HEK293 (cell line): ENCODE results near the gene USP31.

Source experiments
- KLF10 ChIP-seq: fragments of 450-650 bp; IDR thresholded peaks from 2 replicates; pipeline ENCODE4 v1.5.1; 2018; ENCODE audit warnings: missing biosample characterization, mild to moderate bottlenecking, missing genetic modification characterization
- KLF7 ChIP-seq: fragments of 450-650 bp; formaldehyde crosslinking; IDR thresholded peaks from 2 replicates; pipeline ENCODE4 v1.5.1; 2016; ENCODE audit warnings: missing biosample characterization, missing genetic modification characterization, borderline replicate concordance
- MYNN ChIP-seq: fragments of 450-650 bp; formaldehyde crosslinking; IDR thresholded peaks from 2 replicates; pipeline ENCODE4 v1.5.1; 2016; ENCODE audit warnings: missing biosample characterization, missing genetic modification characterization, borderline replicate concordance
- TRIM28 ChIP-seq: IDR thresholded peaks from 2 replicates; pipeline ENCODE4 v1.6.1; 2011; ENCODE audit warnings: low read length, control low read depth, borderline replicate concordance
- YY2 ChIP-seq: fragments of 450-650 bp; formaldehyde crosslinking; IDR thresholded peaks from 2 replicates; pipeline ENCODE4 v1.5.1; 2016; ENCODE audit warnings: missing biosample characterization, missing genetic modification characterization
- ZBTB20 ChIP-seq: fragments of 450-650 bp; formaldehyde crosslinking; IDR thresholded peaks from 2 replicates; pipeline ENCODE4 v1.5.1; 2016; ENCODE audit warnings: missing biosample characterization, missing genetic modification characterization
- ZNF335 ChIP-seq: fragments of 450-650 bp; formaldehyde crosslinking; conservative IDR thresholded peaks from 2 replicates; pipeline ENCODE4 v1.5.1; 2016; ENCODE audit warnings: missing biosample characterization, missing genetic modification characterization
- ZNF391 ChIP-seq: fragments of 450-650 bp; formaldehyde crosslinking; IDR thresholded peaks from 2 replicates; pipeline ENCODE4 v1.5.1; 2016; ENCODE audit warnings: low read depth, missing biosample characterization, missing genetic modification characterization, borderline replicate concordance
- ZNF394 ChIP-seq: fragments of 450-650 bp; formaldehyde crosslinking; IDR thresholded peaks from 2 replicates; pipeline ENCODE4 v1.5.1; 2016; ENCODE audit warnings: missing biosample characterization, missing genetic modification characterization, mild to moderate bottlenecking, moderate library complexity, borderline replicate concordance
- ZNF404 ChIP-seq: fragments of 450-650 bp; formaldehyde crosslinking; IDR thresholded peaks from 2 replicates; pipeline ENCODE4 v1.5.1; 2017; ENCODE audit warnings: missing biosample characterization, missing genetic modification characterization
- ZNF600 ChIP-seq: fragments of 450-650 bp; formaldehyde crosslinking; IDR thresholded peaks from 2 replicates; pipeline ENCODE4 v1.5.1; 2016; ENCODE audit warnings: missing biosample characterization, missing genetic modification characterization
- ZNF768 ChIP-seq: fragments of 450-650 bp; formaldehyde crosslinking; IDR thresholded peaks from 2 replicates; pipeline ENCODE4 v1.5.1; 2018; ENCODE audit warnings: missing biosample characterization, mild to moderate bottlenecking, missing genetic modification characterization
- ZSCAN30 ChIP-seq: fragments of 450-650 bp; IDR thresholded peaks from 2 replicates; pipeline ENCODE4 v1.5.1; 2018; ENCODE audit warnings: missing biosample characterization, mild to moderate bottlenecking, missing genetic modification characterization, moderate library complexity
- TF ChIP-seq, protein P1 (sequence below): fragments of 450-650 bp; formaldehyde crosslinking; IDR thresholded peaks from 2 replicates; pipeline ENCODE4 v1.5.0; 2017; ENCODE audit warnings: missing biosample characterization, missing genetic modification characterization, borderline replicate concordance
- TF ChIP-seq, protein P2 (sequence below): fragments of 450-650 bp; formaldehyde crosslinking; conservative IDR thresholded peaks from 2 replicates; pipeline ENCODE4 v1.5.1; 2016; ENCODE audit warnings: low read depth, missing biosample characterization, missing genetic modification characterization
- TF ChIP-seq, protein P3 (sequence below): fragments of 450-650 bp; formaldehyde crosslinking; IDR thresholded peaks from 2 replicates; pipeline ENCODE4 v1.5.1; 2017; ENCODE audit warnings: missing biosample characterization, missing genetic modification characterization
- TF ChIP-seq, protein P4 (sequence below): fragments of 450-650 bp; formaldehyde crosslinking; IDR thresholded peaks from 2 replicates; pipeline ENCODE4 v1.5.1; 2016; ENCODE audit warnings: missing biosample characterization, missing genetic modification characterization
- TF ChIP-seq, protein P5 (sequence below): fragments of 450-650 bp; formaldehyde crosslinking; IDR thresholded peaks from 2 replicates; pipeline ENCODE4 v1.5.1; 2017; ENCODE audit warnings: missing biosample characterization, mild to moderate bottlenecking, missing genetic modification characterization, moderate library complexity
- TF ChIP-seq, protein P6 (sequence below): fragments of 450-650 bp; IDR thresholded peaks from 2 replicates; pipeline ENCODE4 v1.5.1; 2018; ENCODE audit warnings: missing biosample characterization, mild to moderate bottlenecking, missing genetic modification characterization
- TF ChIP-seq, protein P7 (sequence below): fragments of 450-650 bp; formaldehyde crosslinking; IDR thresholded peaks from 2 replicates; pipeline ENCODE4 v1.5.1; 2016; ENCODE audit warnings: missing biosample characterization, missing genetic modification characterization
- TF ChIP-seq, protein P8 (sequence below): fragments of 450-650 bp; formaldehyde crosslinking; IDR thresholded peaks from 2 replicates; pipeline ENCODE4 v1.5.1; 2016; ENCODE audit warnings: missing biosample characterization, missing genetic modification characterization

The USP31 gene

DNA sequence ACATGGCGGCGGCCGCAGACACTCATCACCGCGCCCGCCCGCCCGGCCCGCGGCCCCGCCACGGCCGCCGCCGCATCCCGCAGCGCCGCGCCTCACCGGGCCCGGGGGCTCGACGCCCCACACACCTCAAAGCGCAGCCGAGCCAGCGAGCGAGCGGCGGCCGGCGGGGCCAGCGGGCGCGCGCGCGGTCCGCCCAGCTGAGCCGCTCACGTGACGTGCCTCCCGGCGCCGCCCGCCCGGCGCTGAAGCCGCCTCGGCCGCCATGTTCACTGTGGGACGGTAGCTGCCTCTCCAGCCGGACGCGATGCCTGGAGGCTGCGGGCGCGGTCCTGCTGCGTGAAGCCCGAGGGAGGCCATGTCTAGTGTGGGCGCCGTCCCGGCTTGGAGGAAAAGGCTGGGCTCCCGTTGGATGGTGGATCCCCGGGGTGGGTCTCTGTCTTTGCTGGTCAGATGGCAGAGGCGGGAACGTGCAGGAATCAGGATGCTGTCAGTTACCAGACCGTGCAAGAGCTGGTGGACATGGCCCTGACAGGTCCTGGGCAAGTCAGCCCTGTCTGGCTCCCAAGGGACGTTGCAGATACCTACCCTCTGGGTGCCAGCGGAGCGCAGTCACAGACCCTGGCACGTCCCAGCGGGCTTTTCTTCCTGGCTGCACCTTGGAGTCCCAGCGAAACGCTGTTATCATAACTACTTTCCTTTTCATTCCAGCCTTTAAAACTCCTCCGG is at the start of gene USP31 (continued):
- TF ChIP-seq, protein P1, sequence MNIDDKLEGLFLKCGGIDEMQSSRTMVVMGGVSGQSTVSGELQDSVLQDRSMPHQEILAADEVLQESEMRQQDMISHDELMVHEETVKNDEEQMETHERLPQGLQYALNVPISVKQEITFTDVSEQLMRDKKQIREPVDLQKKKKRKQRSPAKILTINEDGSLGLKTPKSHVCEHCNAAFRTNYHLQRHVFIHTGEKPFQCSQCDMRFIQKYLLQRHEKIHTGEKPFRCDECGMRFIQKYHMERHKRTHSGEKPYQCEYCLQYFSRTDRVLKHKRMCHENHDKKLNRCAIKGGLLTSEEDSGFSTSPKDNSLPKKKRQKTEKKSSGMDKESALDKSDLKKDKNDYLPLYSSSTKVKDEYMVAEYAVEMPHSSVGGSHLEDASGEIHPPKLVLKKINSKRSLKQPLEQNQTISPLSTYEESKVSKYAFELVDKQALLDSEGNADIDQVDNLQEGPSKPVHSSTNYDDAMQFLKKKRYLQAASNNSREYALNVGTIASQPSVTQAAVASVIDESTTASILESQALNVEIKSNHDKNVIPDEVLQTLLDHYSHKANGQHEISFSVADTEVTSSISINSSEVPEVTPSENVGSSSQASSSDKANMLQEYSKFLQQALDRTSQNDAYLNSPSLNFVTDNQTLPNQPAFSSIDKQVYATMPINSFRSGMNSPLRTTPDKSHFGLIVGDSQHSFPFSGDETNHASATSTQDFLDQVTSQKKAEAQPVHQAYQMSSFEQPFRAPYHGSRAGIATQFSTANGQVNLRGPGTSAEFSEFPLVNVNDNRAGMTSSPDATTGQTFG (tag by site-specific recombination), result no peak
- TF ChIP-seq ZNF394 (tag by site-specific recombination) (0 out of 2 replicates have a peak, but pooled peaks have one; percentile 24), TRIM28 (no peak), KLF7 (tag by site-specific recombination) (peak; percentile 99), MYNN (tag by site-specific recombination) (no peak), KLF10 (tag by site-specific recombination) (peak; percentile 94; the same call in 1 of the 2 replicates), ZBTB20 (peak; percentile 93), ZNF335 (tag by site-specific recombination) (peak; percentile 95), ZNF391 (peak; percentile 69), ZNF768 (tag by site-specific recombination) (peak; percentile 36; the same call in 1 of the 2 replicates), ZNF600 (tag by site-specific recombination) (peak; percentile 68), ZSCAN30 (tag by site-specific recombination) (peak; percentile 48; the same call in 1 of the 2 replicates), YY2 (tag by site-specific recombination) (peak; percentile 100), ZNF404 (tag by site-specific recombination) (no peak)
- TF ChIP-seq, protein P2, sequence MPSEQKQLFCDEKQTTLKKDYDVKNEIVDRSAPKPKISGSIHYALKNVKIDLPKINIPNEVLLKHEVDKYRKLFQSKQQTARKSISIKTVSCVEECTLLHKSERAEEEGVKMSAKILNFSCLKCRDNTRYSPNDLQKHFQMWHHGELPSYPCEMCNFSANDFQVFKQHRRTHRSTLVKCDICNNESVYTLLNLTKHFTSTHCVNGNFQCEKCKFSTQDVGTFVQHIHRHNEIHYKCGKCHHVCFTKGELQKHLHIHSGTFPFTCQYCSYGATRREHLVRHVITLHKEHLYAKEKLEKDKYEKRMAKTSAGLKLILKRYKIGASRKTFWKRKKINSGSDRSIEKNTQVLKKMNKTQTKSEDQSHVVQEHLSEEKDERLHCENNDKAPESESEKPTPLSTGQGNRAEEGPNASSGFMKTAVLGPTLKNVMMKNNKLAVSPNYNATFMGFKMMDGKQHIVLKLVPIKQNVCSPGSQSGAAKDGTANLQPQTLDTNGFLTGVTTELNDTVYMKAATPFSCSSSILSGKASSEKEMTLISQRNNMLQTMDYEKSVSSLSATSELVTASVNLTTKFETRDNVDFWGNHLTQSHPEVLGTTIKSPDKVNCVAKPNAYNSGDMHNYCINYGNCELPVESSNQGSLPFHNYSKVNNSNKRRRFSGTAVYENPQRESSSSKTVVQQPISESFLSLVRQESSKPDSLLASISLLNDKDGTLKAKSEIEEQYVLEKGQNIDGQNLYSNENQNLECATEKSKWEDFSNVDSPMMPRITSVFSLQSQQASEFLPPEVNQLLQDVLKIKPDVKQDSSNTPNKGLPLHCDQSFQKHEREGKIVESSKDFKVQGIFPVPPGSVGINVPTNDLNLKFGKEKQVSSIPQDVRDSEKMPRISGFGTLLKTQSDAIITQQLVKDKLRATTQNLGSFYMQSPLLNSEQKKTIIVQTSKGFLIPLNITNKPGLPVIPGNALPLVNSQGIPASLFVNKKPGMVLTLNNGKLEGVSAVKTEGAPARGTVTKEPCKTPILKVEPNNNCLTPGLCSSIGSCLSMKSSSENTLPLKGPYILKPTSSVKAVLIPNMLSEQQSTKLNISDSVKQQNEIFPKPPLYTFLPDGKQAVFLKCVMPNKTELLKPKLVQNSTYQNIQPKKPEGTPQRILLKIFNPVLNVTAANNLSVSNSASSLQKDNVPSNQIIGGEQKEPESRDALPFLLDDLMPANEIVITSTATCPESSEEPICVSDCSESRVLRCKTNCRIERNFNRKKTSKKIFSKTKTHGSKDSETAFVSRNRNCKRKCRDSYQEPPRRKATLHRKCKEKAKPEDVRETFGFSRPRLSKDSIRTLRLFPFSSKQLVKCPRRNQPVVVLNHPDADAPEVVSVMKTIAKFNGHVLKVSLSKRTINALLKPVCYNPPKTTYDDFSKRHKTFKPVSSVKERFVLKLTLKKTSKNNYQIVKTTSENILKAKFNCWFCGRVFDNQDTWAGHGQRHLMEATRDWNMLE, result peak; percentile 11; the same call in 1 of the 2 replicates
- TF ChIP-seq, protein P3, sequence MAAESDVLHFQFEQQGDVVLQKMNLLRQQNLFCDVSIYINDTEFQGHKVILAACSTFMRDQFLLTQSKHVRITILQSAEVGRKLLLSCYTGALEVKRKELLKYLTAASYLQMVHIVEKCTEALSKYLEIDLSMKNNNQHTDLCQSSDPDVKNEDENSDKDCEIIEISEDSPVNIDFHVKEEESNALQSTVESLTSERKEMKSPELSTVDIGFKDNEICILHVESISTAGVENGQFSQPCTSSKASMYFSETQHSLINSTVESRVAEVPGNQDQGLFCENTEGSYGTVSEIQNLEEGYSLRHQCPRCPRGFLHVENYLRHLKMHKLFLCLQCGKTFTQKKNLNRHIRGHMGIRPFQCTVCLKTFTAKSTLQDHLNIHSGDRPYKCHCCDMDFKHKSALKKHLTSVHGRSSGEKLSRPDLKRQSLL (tag by site-specific recombination), result peak; percentile 59; the same call in 1 of the 2 replicates
- TF ChIP-seq, protein P4, sequence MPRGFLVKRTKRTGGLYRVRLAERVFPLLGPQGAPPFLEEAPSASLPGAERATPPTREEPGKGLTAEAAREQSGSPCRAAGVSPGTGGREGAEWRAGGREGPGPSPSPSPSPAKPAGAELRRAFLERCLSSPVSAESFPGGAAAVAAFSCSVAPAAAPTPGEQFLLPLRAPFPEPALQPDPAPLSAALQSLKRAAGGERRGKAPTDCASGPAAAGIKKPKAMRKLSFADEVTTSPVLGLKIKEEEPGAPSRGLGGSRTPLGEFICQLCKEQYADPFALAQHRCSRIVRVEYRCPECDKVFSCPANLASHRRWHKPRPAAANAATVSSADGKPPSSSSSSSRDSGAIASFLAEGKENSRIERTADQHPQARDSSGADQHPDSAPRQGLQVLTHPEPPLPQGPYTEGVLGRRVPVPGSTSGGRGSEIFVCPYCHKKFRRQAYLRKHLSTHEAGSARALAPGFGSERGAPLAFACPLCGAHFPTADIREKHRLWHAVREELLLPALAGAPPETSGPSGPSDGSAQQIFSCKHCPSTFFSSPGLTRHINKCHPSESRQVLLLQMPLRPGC, result peak; percentile 79
- TF ChIP-seq, protein P5, sequence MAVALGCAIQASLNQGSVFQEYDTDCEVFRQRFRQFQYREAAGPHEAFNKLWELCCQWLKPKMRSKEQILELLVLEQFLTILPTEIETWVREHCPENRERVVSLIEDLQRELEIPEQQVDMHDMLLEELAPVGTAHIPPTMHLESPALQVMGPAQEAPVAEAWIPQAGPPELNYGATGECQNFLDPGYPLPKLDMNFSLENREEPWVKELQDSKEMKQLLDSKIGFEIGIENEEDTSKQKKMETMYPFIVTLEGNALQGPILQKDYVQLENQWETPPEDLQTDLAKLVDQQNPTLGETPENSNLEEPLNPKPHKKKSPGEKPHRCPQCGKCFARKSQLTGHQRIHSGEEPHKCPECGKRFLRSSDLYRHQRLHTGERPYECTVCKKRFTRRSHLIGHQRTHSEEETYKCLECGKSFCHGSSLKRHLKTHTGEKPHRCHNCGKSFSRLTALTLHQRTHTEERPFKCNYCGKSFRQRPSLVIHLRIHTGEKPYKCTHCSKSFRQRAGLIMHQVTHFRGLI, result peak; percentile 87
- TF ChIP-seq, protein P6, sequence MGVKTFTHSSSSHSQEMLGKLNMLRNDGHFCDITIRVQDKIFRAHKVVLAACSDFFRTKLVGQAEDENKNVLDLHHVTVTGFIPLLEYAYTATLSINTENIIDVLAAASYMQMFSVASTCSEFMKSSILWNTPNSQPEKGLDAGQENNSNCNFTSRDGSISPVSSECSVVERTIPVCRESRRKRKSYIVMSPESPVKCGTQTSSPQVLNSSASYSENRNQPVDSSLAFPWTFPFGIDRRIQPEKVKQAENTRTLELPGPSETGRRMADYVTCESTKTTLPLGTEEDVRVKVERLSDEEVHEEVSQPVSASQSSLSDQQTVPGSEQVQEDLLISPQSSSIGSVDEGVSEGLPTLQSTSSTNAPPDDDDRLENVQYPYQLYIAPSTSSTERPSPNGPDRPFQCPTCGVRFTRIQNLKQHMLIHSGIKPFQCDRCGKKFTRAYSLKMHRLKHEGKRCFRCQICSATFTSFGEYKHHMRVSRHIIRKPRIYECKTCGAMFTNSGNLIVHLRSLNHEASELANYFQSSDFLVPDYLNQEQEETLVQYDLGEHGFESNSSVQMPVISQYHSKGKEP (tag by site-specific recombination), result peak; percentile 77; the same call in 1 of the 2 replicates
- TF ChIP-seq, protein P7, sequence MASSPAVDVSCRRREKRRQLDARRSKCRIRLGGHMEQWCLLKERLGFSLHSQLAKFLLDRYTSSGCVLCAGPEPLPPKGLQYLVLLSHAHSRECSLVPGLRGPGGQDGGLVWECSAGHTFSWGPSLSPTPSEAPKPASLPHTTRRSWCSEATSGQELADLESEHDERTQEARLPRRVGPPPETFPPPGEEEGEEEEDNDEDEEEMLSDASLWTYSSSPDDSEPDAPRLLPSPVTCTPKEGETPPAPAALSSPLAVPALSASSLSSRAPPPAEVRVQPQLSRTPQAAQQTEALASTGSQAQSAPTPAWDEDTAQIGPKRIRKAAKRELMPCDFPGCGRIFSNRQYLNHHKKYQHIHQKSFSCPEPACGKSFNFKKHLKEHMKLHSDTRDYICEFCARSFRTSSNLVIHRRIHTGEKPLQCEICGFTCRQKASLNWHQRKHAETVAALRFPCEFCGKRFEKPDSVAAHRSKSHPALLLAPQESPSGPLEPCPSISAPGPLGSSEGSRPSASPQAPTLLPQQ (tag by site-specific recombination), result peak; percentile 68; the same call in 1 of the 2 replicates
- TF ChIP-seq, protein P8, sequence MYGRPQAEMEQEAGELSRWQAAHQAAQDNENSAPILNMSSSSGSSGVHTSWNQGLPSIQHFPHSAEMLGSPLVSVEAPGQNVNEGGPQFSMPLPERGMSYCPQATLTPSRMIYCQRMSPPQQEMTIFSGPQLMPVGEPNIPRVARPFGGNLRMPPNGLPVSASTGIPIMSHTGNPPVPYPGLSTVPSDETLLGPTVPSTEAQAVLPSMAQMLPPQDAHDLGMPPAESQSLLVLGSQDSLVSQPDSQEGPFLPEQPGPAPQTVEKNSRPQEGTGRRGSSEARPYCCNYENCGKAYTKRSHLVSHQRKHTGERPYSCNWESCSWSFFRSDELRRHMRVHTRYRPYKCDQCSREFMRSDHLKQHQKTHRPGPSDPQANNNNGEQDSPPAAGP, result peak; percentile 75
